ENCODE measurements around the gene LIN52. TPM values are rescaled to one million over a fixed set of nuclear protein-coding genes. Genes with fewer than 3 reads are reported as not detected.

Gene LIN52
- total and polyA plus RNA-seq, 9 of the 15 experiments (the other 6 are each of a cell fraction or from before 2014, with no cell fraction given) = 4.6 to 11.8 (median 9.2) TPM

DNA sequence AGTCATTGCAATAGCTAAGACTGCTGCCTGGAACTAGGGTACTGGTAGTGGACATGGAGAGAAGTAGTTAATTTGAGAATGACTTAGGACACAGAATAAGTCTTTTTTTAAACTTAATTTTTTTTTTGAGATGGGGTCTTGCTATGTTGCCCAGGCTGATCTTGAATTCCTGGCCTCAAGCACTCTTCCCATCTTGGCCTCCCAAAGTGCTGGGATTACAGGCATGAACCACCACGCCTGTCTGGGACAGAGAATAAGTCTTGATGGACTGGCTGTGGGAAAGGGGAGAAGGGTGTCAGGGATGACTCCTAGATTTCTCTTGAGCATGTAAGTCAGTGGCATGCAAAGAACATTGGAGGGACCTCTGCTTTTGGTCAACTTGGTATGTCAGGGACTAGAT, 42.9 kb downstream of the LIN52 start:
- ATAC-seq = no peak
- Histone ChIP-seq H3K9me1 (ENCODE audit: control insufficient read depth, insufficient read depth, low read length) (no peaks in the 10 kb centered on the region), H3K9ac (ENCODE audit: insufficient read depth in 1 of 2, low read depth in 2 of 2, low read length in 2 of 2) (no peak overlapping the region), H3K79me2 (ENCODE audit: control insufficient read depth, insufficient read depth, low read length) (no peaks in the 10 kb centered on the region), H4K20me1 (replicated peaks; ENCODE audit: control insufficient read depth, insufficient read depth, low read length) (no peaks in the 10 kb centered on the region), H3K9me3 (replicated peaks; ENCODE audit: control insufficient read depth, insufficient read depth, low read depth, low read length) (no peaks in the 10 kb centered on the region), H3K27me3 (ENCODE audit: control insufficient read depth in 2 of 2, insufficient read depth in 2 of 2, low read length in 2 of 2) (no peaks in the 10 kb centered on the region), H3K4me1 (replicated peaks in 1 of 2; ENCODE audit: control insufficient read depth in 2 of 2, insufficient read depth in 2 of 2, low read length in 2 of 2) (no peaks in the 10 kb centered on the region), H3K27ac (ENCODE audit: extremely low read depth, low read depth, low read length) (no peak overlapping the region), H3K36me3 (ENCODE audit: control insufficient read depth, insufficient read depth, low read length) (no peaks in the 10 kb centered on the region), H3K4me3 (no peak overlapping the region), H3K4me2 (ENCODE audit: insufficient read depth, low read length) (no peak overlapping the region), H2AFZ (ENCODE audit: low read depth, low read length) (no peak overlapping the region)
- in situ Hi-C loops (cut with MboI) (no loop called here), intact Hi-C loops (cut with micrococcal nuclease) (no loop called here)
- FAIRE-seq = no peak
- CTCF ChIA-PET (ENCODE audit: low intra/inter-chr PET ratio) = no interaction called here
- peak; percentile 51 for TF ChIP-seq ZNF121 (CRISPR knock-in tag; conservative IDR thresholded peaks at IDR 0.05)
- TF ChIP-seq, protein P1, sequence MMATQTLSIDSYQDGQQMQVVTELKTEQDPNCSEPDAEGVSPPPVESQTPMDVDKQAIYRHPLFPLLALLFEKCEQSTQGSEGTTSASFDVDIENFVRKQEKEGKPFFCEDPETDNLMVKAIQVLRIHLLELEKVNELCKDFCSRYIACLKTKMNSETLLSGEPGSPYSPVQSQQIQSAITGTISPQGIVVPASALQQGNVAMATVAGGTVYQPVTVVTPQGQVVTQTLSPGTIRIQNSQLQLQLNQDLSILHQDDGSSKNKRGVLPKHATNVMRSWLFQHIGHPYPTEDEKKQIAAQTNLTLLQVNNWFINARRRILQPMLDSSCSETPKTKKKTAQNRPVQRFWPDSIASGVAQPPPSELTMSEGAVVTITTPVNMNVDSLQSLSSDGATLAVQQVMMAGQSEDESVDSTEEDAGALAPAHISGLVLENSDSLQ (IDR thresholded peaks at IDR 0.05) = no peak
- POLR2A ChIA-PET = interaction anchor here (0.7 to 1.4 kb wide), 2 partner anchors 32 to 43 kb away, joined by 3 to 5 read pairs; partner anchors contain the start of genes ALDH6A1 and LIN52
- BruUV-seq (replicated peaks) = no TSS peak
- DNase-seq (ENCODE audit: extremely low read depth in 1 of 4, low spot score in 3 of 4) = no peak
- WGBS (ENCODE audit: insufficient coverage, low coverage, missing lambda C conversion rate) = 88% methylated on average over 1 of the region's 1 CpG

DNA sequence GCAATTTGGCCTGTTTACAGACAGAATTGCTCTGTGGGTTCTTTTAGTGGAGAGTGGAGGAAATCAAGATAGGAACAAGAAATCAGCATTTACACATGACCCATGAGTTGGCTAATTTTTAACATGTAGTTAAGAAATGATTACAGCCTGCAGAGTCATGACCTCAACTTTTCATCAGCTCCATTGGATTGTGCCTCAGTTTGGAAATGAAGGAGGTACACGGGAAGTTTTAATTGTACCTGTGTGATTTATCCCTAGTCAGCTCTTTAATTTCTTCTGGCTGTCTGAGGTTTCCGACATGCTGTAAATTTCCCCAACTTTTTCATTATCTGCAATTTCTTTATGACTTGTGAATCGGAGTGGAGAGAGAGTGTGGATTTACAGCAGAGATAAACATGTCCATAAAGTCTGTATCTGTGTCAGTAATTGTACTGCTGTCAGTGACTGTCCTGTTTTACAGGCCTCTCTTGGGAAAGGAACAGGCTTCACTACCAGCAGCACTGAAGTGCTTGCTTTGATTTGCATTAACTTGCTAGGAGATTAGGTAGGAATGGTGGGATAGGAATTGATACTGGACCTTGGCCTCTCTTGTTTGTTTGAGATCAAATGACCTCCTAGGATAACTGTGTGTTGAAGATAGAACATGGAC, 49.2 kb downstream of the LIN52 start:
- no peak overlapping the region for H3K27ac ChIP-seq (ENCODE audit: extremely low read depth, low read depth, low read length)
- no peak overlapping the region for H3K9ac ChIP-seq (ENCODE audit: insufficient read depth in 1 of 2, low read depth in 2 of 2, low read length in 2 of 2)
- intact Hi-C loops (cut with micrococcal nuclease) = no loop called here
- H3K9me3 ChIP-seq (replicated peaks; ENCODE audit: control insufficient read depth, insufficient read depth, low read depth, low read length) = no peaks in the 10 kb centered on the region
- ATAC-seq (peak; percentile 44; the same call in 1 of the 3 replicates), FAIRE-seq (no peak), DNase-seq (ENCODE audit: extremely low read depth in 1 of 4, low spot score in 3 of 4) (peak in 1 of 4 experiments; percentile 5)
- in situ Hi-C loops (cut with MboI) = no loop called here
- no peaks in the 10 kb centered on the region for H3K36me3 ChIP-seq (ENCODE audit: control insufficient read depth, insufficient read depth, low read length)
- CTCF ChIA-PET (ENCODE audit: low intra/inter-chr PET ratio) = no interaction called here
- no peak overlapping the region for H2AFZ ChIP-seq (ENCODE audit: low read depth, low read length)
- H3K27me3 ChIP-seq (ENCODE audit: control insufficient read depth in 2 of 2, insufficient read depth in 2 of 2, low read length in 2 of 2) = no peaks in the 10 kb centered on the region
- H3K4me3 ChIP-seq = no peak overlapping the region
- no peaks in the 10 kb centered on the region for H4K20me1 ChIP-seq (replicated peaks; ENCODE audit: control insufficient read depth, insufficient read depth, low read length)
- POLR2A ChIA-PET = interaction anchor here (1.3 kb wide), 1 partner anchor 10 kb away, joined by 4 read pairs; no protein-coding TSS in a partner anchor
- no peaks in the 10 kb centered on the region for H3K79me2 ChIP-seq (ENCODE audit: control insufficient read depth, insufficient read depth, low read length)
- no TSS peak for BruUV-seq (replicated peaks)
- WGBS (ENCODE audit: insufficient coverage, low coverage, missing lambda C conversion rate) = 11% methylated on average over 3 of the region's 3 CpGs
- H3K4me1 ChIP-seq (replicated peaks in 1 of 2; ENCODE audit: control insufficient read depth in 2 of 2, insufficient read depth in 2 of 2, low read length in 2 of 2) = peaks cover 0 to 8% of the 10 kb centered on the region in 2 experiments; a peak in 2 of 5 replicates
- no peaks in the 10 kb centered on the region for H3K9me1 ChIP-seq (ENCODE audit: control insufficient read depth, insufficient read depth, low read length)
- H3K4me2 ChIP-seq (ENCODE audit: insufficient read depth, low read length) = no peak overlapping the region
- peak; percentile 72 for TF ChIP-seq NFE2 (IDR thresholded peaks at IDR 0.05; ENCODE audit: low read depth)
- no peak for TF ChIP-seq RBM15 (IDR thresholded peaks at IDR 0.05; ENCODE audit: insufficient read depth, low read length)
- TF ChIP-seq ERF (CRISPR knock-in tag; IDR thresholded peaks at IDR 0.05) = no peak
- TF ChIP-seq MAFG (tag; conservative IDR thresholded peaks at IDR 0.05) = peak; percentile 71
- peak; percentile 30; the same call in 1 of the 2 replicates for TF ChIP-seq MAFF (IDR thresholded peaks at IDR 0.05; ENCODE audit: low read length)
- no peak for TF ChIP-seq CBX2 (IDR thresholded peaks at IDR 0.05; ENCODE audit: insufficient read depth, low read length, poor library complexity, severe bottlenecking)
- TF ChIP-seq, protein P2, sequence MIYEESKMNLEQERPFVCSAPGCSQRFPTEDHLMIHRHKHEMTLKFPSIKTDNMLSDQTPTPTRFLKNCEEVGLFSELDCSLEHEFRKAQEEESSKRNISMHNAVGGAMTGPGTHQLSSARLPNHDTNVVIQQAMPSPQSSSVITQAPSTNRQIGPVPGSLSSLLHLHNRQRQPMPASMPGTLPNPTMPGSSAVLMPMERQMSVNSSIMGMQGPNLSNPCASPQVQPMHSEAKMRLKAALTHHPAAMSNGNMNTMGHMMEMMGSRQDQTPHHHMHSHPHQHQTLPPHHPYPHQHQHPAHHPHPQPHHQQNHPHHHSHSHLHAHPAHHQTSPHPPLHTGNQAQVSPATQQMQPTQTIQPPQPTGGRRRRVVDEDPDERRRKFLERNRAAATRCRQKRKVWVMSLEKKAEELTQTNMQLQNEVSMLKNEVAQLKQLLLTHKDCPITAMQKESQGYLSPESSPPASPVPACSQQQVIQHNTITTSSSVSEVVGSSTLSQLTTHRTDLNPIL (CRISPR knock-in tag; IDR thresholded peaks at IDR 0.05) = no peak
- TF ChIP-seq, protein P3, sequence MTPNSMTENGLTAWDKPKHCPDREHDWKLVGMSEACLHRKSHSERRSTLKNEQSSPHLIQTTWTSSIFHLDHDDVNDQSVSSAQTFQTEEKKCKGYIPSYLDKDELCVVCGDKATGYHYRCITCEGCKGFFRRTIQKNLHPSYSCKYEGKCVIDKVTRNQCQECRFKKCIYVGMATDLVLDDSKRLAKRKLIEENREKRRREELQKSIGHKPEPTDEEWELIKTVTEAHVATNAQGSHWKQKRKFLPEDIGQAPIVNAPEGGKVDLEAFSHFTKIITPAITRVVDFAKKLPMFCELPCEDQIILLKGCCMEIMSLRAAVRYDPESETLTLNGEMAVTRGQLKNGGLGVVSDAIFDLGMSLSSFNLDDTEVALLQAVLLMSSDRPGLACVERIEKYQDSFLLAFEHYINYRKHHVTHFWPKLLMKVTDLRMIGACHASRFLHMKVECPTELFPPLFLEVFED (CRISPR knock-in tag; conservative IDR thresholded peaks at IDR 0.05) = no peak
- TF ChIP-seq ZNF316 (IDR thresholded peaks at IDR 0.05) = peak; percentile 72
- no peak for TF ChIP-seq BDP1 (IDR thresholded peaks at IDR 0.05; ENCODE audit: insufficient read depth, insufficient read length)
- peak; percentile 61 for TF ChIP-seq C11orf30 (IDR thresholded peaks at IDR 0.05; ENCODE audit: low read depth)
